AG10803 (cell line): ENCODE results near the gene S100A13.
"Not testable (repeated sequence)": the region's sequence is repeated elsewhere in the genome, so short reads cannot be mapped to it uniquely, and the experiment has no call there.

ENCODE experiments used
- DNase-seq: peaks from one replicate; pipeline ENCODE4 v3.0.0; 2010; ENCODE audit warnings: low read depth
- H3K4me3 ChIP-seq: 2 replicates; pipeline ENCODE4 v1.5.1; 2011; ENCODE audit warnings: mild to moderate bottlenecking, low read length, control low read depth
- CTCF ChIP-seq: conservative IDR thresholded peaks from 2 replicates; pipeline ENCODE4 v1.5.1; 2011; ENCODE audit warnings: mild to moderate bottlenecking, low read length, control low read depth, inconsistent platforms

The S100A13 gene

GRCh38 chr1:153626904-153627714 is at the start of gene S100A13:
Gene S100A13, minus strand, starts transcription at chr1:153627505. Its CDS starts 1,033 bp downstream, at chr1:153626472.
- H3K4me3 ChIP-seq = peak within 1 kb of the TSS; percentile 85
- DNase-seq = peak; percentile 93
- TF ChIP-seq CTCF = no peak; the same call in 1 of the 2 replicates

- TF ChIP-seq CTCF = no peak
- no peak overlapping the region for H3K4me3 ChIP-seq
- no peak for DNase-seq
Measured at GRCh38 chr1:153673511-153673910, 46.2 kb upstream of the S100A13 start.

GRCh38 chr1:153671628-153672353 is 44.5 kb upstream of the S100A13 start:
- peak overlapping the region; percentile 56 for H3K4me3 ChIP-seq
- not testable (repeated sequence) for DNase-seq

DNA sequence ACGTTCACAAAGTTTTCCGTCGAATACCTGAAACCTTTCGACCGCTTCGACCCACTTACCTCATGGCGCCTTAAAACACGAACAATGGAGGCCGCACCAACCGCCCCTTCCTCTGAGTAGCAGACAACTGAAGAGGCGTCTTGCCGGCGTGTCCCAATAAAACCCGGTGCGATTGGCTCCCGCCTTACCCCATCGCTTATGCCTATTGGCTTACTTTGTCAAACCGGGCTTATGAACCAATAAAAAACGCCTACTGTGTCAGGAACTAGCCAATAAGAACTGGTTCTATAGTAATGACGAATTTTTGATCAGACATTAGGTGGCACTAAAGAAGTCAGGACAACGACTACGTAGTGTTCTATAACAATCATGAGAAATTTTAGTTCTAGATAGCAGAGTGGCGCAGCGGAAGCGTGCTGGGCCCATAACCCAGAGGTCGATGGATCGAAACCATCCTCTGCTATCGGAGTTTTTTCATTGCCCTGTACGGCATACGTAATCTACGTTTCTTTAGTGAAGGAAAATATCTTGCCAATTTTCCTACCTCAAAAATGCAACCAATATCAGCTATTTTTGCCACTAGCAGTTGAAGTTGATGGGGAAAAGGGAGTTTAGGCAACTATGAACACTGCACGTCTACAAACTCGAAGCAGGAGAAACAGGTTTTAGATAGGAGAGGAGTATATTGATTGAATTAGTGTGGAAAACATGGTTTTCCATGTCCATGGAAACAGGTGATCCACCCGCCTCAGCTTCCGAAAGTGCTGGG is 43.7 kb upstream of the S100A13 start, which contains the start of gene ILF2:
Gene ILF2, minus strand, starts transcription at position 135 of the 769 bp plus-strand sequence. Its CDS starts 71 bp downstream, at position 64.
- H3K4me3 ChIP-seq = peak within 1 kb of the TSS; percentile 89
- peak; percentile 37 for TF ChIP-seq CTCF

DNA sequence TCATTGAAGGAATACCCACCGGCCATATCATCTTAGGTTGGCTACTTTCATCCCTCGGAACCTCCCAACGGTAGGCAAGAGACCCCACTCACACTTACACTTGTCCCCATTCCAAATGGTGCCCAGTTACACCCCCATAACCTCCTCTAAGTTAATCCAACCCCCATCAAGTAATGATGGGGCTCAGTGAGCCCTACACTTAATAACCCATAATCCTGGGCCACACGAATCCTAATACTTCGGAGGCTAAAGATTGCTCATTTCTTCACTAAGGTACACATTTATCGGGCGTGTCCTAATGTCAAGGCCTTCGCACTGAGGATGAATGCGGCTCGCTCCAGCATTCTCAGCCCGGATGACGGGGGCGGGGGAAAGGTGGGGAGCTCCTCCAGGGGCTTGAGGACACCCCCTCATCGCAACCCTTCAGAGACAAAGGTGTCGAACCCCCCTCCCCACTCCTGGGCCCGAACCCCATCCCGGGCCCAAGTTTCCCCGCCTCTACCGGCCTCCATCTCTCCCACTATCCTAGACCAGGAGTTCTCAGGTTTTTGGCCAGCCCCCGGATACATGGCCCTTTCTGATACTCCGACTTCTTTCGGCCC is 43.1 kb upstream of the S100A13 start:
- DNase-seq = no peak
- H3K4me3 ChIP-seq = peak overlapping the region; percentile 89

More for the DNA sequence above, 43.7 kb upstream of the S100A13 start, which contains the start of gene ILF2:
- peak; percentile 100 for DNase-seq

GRCh38 chr1:153669606-153670005 is 42.3 kb upstream of the S100A13 start:
- no peak for DNase-seq
- no peak for TF ChIP-seq CTCF
- H3K4me3 ChIP-seq = peak overlapping the region; percentile 89

More for the DNA sequence above, 43.1 kb upstream of the S100A13 start:
- no peak for TF ChIP-seq CTCF

GRCh38 chr1:153668672-153669071 is 41.4 kb upstream of the S100A13 start:
- H3K4me3 ChIP-seq, DNase-seq: not testable (repeated sequence)
